Daoy (cell line): ENCODE data around the gene C17orf113. TPM values are rescaled to one million over a fixed set of nuclear protein-coding genes. Genes with fewer than 3 reads are reported as not detected.
"Not testable (repeated sequence)": the region's sequence is repeated elsewhere in the genome, so short reads cannot be mapped to it uniquely, and the experiment has no call there.

Source experiments
- DNase-seq: peaks from one replicate; pipeline ENCODE4 v3.0.0-alpha.2; 2015; ENCODE audit warnings: low read depth
- total RNA-seq: library from RNA; depleted of rRNA; stranded (reverse); fragments of >200 nt; shearing (Covaris generic); gene quantifications from 2 replicates; pipeline ENCODE4 v1.2.3, GENCODE V29; 2014

Gene C17orf113
- total RNA-seq, 1 experiment from 2014 or later, result 0.23 TPM

DNA sequence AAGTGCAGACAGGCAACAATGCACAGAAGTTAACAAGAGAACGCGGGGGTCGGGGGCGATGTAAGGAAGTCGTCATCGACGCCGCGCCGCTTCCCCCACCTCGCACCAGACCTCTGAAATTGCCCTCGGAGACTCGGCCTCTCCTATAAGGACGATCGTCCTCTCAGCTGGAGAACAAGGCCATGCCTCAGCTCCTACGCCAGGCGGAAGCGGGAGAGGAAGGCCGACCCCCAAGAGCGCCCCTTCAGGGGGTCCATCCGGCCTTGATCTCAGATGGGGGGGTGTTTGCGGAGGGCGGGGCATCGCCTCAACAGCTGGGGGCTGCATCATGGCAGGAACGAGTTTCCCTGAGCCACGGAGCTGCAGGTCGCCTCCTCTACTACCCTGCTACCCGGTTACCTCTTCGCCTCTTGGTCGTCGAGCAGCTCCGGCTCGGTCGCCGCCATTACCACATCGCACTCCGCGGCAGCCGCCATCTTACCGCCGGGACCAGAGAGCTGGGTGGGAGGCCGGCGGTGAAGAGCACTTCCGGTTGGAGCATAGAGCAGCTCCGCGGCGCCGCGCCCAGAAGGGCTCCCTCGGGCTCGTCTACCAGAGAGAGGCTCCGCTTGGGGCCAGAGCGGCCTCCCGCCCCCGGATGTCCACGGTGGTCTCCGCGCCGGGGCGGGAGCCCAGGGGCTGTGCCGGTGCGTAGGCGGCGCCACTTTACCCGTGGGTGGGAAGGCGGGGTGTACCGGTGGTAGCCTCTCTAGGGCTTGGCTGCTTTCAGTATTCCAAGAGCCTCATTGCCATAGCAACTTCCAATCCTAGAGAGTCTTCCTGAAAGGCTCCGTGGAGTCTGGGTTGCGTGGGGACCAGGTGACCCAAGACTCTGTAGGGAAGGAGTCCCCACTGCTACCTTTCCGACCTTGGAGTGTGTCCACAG is 33.2 kb downstream of the C17orf113 start, which contains the start of gene DNAJC7:
DNAJC7 (minus strand) TSS at position 499 of the 925 bp plus-strand sequence; CDS start at position 476, 23 bp downstream.
- DNase-seq, result peak; percentile 96

DNA sequence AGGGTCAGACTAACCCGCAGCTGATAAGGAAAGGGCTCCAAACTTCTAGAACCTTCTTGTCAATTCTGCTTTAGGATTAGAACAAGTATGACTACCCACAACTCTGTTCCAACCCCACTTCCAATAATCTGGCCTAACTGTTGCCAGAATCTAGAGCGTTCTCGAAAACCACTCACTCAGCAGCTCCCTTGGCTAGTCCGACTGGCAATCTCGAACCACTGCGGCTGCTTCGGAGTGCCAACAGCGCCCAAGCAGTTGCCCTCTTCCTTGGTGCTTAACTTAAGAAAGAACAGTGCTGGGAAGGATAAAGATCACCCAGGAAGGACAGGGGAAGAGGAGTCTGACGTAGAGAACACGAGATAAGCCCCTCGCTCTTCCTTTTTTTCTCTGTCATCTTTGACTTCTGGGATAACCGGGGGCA is 34.0 kb downstream of the C17orf113 start:
- peak; percentile 34 for DNase-seq

- not testable (repeated sequence) for DNase-seq
Observed at GRCh38 chr17:42013740-42014139, 36.7 kb downstream of the C17orf113 start.

GRCh38 chr17:42012363-42012762 is 38.0 kb downstream of the C17orf113 start:
- DNase-seq, result not testable (repeated sequence)

DNA sequence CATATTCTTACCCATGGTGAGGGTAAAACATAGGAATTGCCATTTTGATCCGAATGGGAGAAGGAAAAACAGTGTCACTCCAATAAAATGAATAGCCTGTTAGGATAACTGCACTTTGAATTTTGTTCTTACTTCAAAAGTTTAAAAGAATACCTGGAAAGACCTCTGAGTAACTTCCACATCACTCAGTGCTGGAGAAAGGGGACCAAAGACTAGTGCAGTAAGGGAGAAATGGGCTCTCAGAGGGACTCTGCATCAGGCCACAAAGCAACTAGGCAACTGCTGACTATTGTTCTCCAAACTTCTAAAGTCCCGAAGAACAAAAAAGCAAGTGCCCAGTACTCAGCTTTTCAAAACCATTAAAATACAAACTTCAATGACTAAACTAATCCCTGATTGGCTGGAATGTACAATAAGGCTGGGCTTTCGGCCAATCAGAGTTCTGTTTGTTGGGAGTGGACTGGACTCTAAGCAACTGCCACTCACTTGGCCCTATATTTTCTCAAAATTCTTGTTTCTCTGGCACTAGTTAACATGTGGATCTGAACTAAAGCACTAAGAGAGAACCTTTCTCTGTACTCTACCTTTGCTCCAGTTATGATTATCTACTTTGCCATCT is 39.4 kb downstream of the C17orf113 start:
- DNase-seq, result peak; percentile 34

DNA sequence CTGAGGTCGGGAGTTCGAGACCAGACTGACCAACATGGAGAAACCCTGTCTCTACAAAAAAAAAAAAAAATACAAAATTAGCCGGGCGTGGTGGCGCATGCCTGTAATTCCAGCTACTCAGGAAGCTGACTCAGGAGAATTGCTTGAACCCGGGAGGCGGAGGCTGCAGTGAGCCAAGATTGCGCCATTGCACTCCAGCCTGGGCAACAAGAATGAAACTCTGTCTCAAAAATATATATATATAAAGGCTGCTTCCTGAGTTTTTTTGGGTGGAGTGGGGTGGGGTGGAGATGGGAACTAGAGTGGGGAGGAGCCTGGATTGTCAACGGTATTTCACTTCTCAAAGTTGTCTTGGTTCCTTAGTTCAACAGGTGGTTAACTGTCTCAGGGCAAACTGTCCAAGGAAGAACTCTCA is 40.1 kb downstream of the C17orf113 start:
- DNase-seq, result peak; percentile 48

DNA sequence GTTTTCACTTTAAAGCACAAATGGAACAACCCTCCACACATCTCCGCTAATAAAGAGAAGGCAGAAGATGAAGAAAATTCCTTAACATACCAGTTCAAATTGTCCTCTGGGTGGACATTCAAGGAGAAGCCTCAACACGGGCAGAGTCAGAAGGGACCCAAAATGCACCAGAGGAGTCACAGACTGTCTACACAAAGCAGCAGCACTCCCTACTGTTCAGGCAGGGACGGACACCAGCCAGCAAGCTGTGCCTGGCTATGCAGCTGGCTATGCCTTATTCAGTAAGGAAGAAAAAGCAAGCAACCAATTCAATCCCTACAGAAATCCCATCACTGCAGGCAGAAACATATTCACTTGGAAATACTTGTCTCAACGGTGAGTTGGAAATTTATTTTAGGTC is 41.2 kb downstream of the C17orf113 start:
- DNase-seq, result no peak

GRCh38 chr17:42005166-42005565 is 45.2 kb downstream of the C17orf113 start:
- DNase-seq, result no peak

- no peak for DNase-seq
Observed at GRCh38 chr17:42002792-42003301, 47.6 kb downstream of the C17orf113 start.

DNA sequence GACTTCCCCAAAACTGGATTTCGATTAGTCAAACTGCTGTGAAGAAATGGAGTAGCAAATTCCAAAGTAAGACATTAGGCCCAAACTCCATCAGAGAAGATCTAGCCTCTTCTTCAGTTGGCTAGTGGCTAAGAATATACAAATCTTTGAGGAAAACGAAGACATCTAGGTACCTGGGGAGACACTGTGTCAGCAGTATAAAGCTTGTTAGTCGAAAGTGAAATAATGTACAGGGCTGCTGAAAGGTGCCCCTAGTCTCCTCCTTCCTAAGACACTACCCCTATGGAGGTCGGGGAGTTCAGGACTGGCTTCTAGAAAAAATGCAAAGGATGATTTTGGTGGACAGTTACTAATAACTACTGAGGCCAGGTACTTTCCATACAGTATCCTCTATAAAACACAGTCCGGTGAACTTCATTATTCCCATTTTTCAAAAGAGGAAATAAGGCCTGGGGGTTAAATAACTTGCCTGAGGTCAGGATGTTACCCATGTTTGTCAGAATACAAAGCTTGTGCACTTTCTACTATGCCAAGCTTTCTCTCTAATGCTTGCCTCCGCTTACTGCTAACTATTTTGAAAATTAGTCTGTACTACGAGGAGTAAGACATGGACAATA is 48.1 kb downstream of the C17orf113 start:
- DNase-seq, result no peak

- no peak for DNase-seq
Observed at GRCh38 chr17:42001729-42002128, 48.7 kb downstream of the C17orf113 start.

DNA sequence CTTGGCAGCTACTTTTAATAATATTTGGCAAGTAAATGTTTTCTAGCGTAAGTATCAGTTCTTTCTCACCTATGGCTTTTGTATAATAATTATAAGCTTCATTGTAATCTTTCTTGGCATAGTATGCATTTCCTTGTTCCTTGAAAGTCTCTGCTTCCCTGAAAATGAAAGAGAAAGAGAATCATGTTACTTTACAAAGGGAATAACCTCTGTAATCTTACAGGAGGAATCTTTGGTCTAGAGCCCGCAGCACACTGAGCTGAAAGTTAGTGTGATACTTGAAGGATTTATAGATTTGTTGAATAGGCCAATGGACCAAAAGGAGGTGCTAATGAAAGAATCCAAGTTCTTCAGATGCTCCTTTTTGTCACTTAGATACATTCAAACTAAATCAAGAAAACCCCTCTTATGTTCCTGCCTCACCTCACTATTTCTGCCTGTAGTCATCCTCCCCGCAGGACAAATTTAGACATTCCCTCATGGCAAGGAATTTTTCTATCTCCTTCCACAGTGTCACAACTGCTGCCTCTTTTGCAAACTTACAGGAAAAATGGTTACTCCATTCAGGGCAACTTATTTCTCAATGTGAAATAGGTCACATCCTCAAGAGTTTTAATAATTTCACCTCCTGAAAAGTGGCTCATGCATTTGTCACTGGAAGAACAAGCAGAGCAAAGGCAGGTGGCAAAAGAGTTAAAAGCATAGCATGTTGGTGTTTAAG is 49.8 kb downstream of the C17orf113 start:
- DNase-seq, result no peak

DNA sequence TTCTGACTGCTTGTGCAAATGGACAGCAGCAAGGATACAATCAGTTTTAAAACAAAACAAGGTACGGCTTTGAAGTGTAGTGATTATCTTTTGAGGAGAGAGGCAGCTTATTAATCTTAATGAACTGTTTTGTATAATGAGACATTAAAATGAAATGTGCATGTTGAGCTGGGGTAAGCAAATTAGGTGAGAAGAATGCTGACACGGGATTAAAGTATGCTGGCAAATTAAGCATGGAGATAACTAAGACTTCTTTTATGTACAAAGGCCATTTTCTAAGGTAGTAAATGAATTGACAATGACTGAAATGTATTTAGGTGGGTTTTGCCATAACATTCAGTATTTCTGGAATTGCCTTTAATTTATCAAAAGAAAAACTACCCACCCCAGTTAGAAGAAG is 51.9 kb downstream of the C17orf113 start:
- no peak for DNase-seq

DNA sequence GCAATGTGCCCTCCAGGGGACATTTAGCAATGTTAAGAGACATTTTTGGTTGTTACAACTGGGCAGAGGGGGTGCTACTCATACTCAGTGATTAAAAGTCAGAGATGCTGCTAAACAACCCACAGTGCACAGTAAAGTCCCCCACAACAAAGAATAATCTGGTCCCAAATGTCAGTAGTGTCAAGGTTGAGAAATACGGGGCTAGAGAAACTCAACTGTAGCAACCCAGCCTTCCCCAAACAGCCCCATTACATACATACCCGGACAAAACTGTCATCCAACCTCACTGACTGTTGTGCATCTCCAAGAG is 53.6 kb downstream of the C17orf113 start:
- DNase-seq, result no peak

GRCh38 chr17:41992576-41992975 is 57.8 kb downstream of the C17orf113 start:
- no peak for DNase-seq

- no peak for DNase-seq
Observed at GRCh38 chr17:41989702-41990419, 60.5 kb downstream of the C17orf113 start.

- no peak for DNase-seq
Observed at GRCh38 chr17:41988418-41988817, 62.0 kb downstream of the C17orf113 start.
